Measurements from ENCODE around the gene MYO1D. TPM values are rescaled to one million over a fixed set of nuclear protein-coding genes. Genes with fewer than 3 reads are reported as not detected.

The MYO1D gene
- total and polyA plus RNA-seq, 2 donors (not counting 3 experiments of a cell fraction or from before 2014, with no cell fraction given): 37.8 to 85.5 TPM

DNA sequence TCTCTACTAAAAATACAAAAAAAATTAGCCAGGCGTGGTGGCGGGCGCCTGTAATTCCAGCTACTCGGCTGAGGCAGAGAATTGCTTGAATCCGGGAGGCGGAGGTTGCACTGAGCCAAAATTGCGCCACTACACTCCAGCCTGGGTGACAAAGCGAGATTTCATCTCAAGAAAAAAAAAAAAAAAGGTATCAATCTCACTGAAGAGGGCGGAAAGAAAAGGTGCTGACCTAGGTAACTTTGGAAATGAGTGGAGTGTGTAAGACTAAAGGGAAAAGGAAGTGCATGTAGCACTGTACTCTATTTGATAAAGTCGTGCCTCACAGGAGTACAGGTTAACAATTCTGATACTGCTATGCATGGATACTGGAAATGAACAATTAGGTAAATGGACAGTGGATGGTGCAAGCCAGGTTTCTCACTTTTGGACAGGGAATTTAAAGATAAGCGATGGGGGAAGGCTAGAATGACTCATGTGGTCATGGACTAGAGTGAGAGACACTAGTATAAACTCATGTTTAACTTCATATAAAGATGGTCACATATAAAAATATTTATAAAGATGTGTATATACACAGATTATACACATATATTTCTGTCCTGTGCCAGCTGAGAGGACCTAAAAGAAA is 247.2 kb downstream of the MYO1D start:
- dilution Hi-C loops (cut with MboI; ENCODE audit: extremely low pct_ligation_motif_present, low sequenced_read_pairs): no loop called here
- TF ChIP-seq MYC (IDR thresholded peaks at IDR 0.05; ENCODE audit: low read depth, low read length) (no peak), GATA2 (IDR thresholded peaks at IDR 0.05; ENCODE audit: insufficient read depth, insufficient read length, low read depth, low read length) (no peak), POLR2A (IDR thresholded peaks at IDR 0.05; ENCODE audit: low read depth, low read length) (no peak), POLR2AphosphoS5 (IDR thresholded peaks at IDR 0.05; ENCODE audit: insufficient read depth, low read depth, low read length) (no peak), JUN (IDR thresholded peaks at IDR 0.05; ENCODE audit: borderline replicate concordance, insufficient read depth, insufficient read length, low read depth) (no peak), FOS (IDR thresholded peaks at IDR 0.05; ENCODE audit: borderline replicate concordance, insufficient read depth, low read length) (no peak), EZH2 (IDR thresholded peaks at IDR 0.05; ENCODE audit: borderline replicate concordance, low read depth, low read length, severe bottlenecking) (no peak)
- TF ChIP-seq, protein P1, sequence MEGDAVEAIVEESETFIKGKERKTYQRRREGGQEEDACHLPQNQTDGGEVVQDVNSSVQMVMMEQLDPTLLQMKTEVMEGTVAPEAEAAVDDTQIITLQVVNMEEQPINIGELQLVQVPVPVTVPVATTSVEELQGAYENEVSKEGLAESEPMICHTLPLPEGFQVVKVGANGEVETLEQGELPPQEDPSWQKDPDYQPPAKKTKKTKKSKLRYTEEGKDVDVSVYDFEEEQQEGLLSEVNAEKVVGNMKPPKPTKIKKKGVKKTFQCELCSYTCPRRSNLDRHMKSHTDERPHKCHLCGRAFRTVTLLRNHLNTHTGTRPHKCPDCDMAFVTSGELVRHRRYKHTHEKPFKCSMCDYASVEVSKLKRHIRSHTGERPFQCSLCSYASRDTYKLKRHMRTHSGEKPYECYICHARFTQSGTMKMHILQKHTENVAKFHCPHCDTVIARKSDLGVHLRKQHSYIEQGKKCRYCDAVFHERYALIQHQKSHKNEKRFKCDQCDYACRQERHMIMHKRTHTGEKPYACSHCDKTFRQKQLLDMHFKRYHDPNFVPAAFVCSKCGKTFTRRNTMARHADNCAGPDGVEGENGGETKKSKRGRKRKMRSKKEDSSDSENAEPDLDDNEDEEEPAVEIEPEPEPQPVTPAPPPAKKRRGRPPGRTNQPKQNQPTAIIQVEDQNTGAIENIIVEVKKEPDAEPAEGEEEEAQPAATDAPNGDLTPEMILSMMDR (IDR thresholded peaks at IDR 0.05; ENCODE audit: extremely low read depth in 1 of 2, insufficient read depth in 1 of 2, low read depth in 1 of 2, low read length in 2 of 2): no peak
- TF ChIP-seq, protein P2, sequence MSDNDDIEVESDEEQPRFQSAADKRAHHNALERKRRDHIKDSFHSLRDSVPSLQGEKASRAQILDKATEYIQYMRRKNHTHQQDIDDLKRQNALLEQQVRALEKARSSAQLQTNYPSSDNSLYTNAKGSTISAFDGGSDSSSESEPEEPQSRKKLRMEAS (IDR thresholded peaks at IDR 0.05; ENCODE audit: insufficient read depth, insufficient read length): no peak
- Histone ChIP-seq H3K79me2 (ENCODE audit: control insufficient read depth, insufficient read depth, low read length) (no peaks in the 10 kb centered on the region), H3K36me3 (ENCODE audit: control insufficient read depth in 2 of 2, extremely low read depth in 1 of 2, insufficient read depth in 2 of 2, low read length in 2 of 2) (no peaks in the 10 kb centered on the region), H3K4me3 (replicated peaks in 1 of 3; ENCODE audit: insufficient read depth in 1 of 3, low read depth in 1 of 3, low read length in 3 of 3) (no peak overlapping the region), H3K27me3 (ENCODE audit: control insufficient read depth in 2 of 2, insufficient read depth in 2 of 2, low read length in 2 of 2) (no peaks in the 10 kb centered on the region), H3K27ac (ENCODE audit: insufficient read depth, low read depth, low read length) (no peak overlapping the region), H4K20me1 (replicated peaks; ENCODE audit: control insufficient read depth, extremely low read depth, insufficient read depth, low read length) (no peaks in the 10 kb centered on the region), H3K9me3 (replicated peaks; ENCODE audit: control insufficient read depth, insufficient read depth, low read length) (no peaks in the 10 kb centered on the region), H3K9me1 (replicated peaks; ENCODE audit: control insufficient read depth, extremely low read depth, insufficient read depth, low read length) (no peaks in the 10 kb centered on the region), H3K9ac (replicated peaks; ENCODE audit: extremely low read depth, insufficient read depth, low read length) (no peak overlapping the region), H3K4me2 (ENCODE audit: insufficient read depth, low read length) (no peak overlapping the region), H2AFZ (ENCODE audit: low read depth, low read length) (no peak overlapping the region), H3K4me1 (ENCODE audit: control insufficient read depth, extremely low read depth, insufficient read depth, low read length) (no peaks in the 10 kb centered on the region)
- DNase-seq (ENCODE audit: low read depth, low spot score) (no peak), FAIRE-seq (no peak)
- ChIA-PET CTCF (no interaction called here), POLR2A (no interaction called here)
- no TSS peak for BruUV-seq (replicated peaks)
- intact Hi-C loops (cut with micrococcal nuclease): no loop called here
